K562 (cell line): ENCODE measurements around the gene PCDHGC4. TPM values are rescaled to one million over a fixed set of nuclear protein-coding genes. Genes with fewer than 3 reads are reported as not detected.

Source experiments
- ATAC-seq: fragments of 200-7000 bp; cut with Tn5 transposase; 3 replicates; pipeline ENCODE4 v1.9.1; 2020; ENCODE audit warnings: moderate library complexity
- BruUV-seq: library from RNA; stranded (reverse); fragments of 400-500 nt; replicated peaks from 2 replicates; lab custom pipeline; 2021; lab: Mats Ljungman, UMichigan
- CTCF ChIA-PET: fragments of 300-600 bp; formaldehyde crosslinking; extraction: SDS; loops from one replicate; lab custom pipeline; 2021; ENCODE audit warnings: low intra/inter-chr PET ratio; lab: Yijun Ruan, JAX
- POLR2A ChIA-PET: fragments of 300-600, 350-650 bp; sonication (Branson Sonifier 250); formaldehyde crosslinking; extraction: SDS; loops from one replicate; lab custom pipeline; 2021; ENCODE audit warnings: antibody characterized with exemption, inconsistent platforms; lab: Yijun Ruan, JAX
- DNase-seq, 4 experiments: peaks; one replicate each; pipeline versions ENCODE4 v3.0.0 to v3.0.0-alpha.2; 2011 to 2018; ENCODE audit warnings: low spot score in 3 of 4, mixed read lengths in 3 of 4; ENCODE audit errors: extremely low read depth in 1 of 4
- FAIRE-seq: peaks from 2 replicates; lab custom pipeline; 2011; peaks lifted over from hg19 to GRCh38; lab: Jason Lieb, UNC
- H2AFZ ChIP-seq: 2 replicates; pipeline ENCODE4 v1.6.0; 2011; ENCODE audit warnings: low read depth, low read length, control low read depth, inconsistent platforms
- H3K27ac ChIP-seq: fragments of 200-600 bp; 3 replicates; pipeline ENCODE4 v1.8.0; 2011; ENCODE audit warnings: low read depth, mild to moderate bottlenecking, control low read depth, inconsistent platforms, low read length, moderate library complexity, mixed read lengths; ENCODE audit errors: extremely low read depth
- H3K27me3 ChIP-seq, 2 experiments: fragments of 300-600 bp in 1 of 2; 2 replicates in 1 of 2; 3 replicates in 1 of 2; pipeline versions ENCODE4 v1.6.0 to v1.8.0; 2011; ENCODE audit warnings: inconsistent platforms in 2 of 2, low read length in 2 of 2, mild to moderate bottlenecking in 1 of 2, mixed read lengths in 1 of 2, moderate library complexity in 1 of 2; ENCODE audit not compliant: control insufficient read depth in 2 of 2, insufficient read depth in 2 of 2
- H3K36me3 ChIP-seq: fragments of 300-600 bp; 3 replicates; pipeline ENCODE4 v1.8.0; 2011; ENCODE audit warnings: mild to moderate bottlenecking, low read length, inconsistent platforms; ENCODE audit not compliant: control insufficient read depth, insufficient read depth
- H3K4me1 ChIP-seq, 2 experiments: fragments of 200-600 bp in 1 of 2; replicated peaks in 1 of 2; 2 replicates in 1 of 2; 3 replicates in 1 of 2; pipeline versions ENCODE4 v1.5.1 to v1.8.0; 2011; ENCODE audit warnings: inconsistent platforms in 2 of 2, low read length in 2 of 2, mild to moderate bottlenecking in 1 of 2, mixed read lengths in 1 of 2, moderate library complexity in 1 of 2; ENCODE audit not compliant: control insufficient read depth in 2 of 2, insufficient read depth in 2 of 2
- H3K4me2 ChIP-seq: 2 replicates; pipeline ENCODE4 v1.6.1; 2011; ENCODE audit warnings: low read length, control low read depth, inconsistent platforms, mixed read lengths; ENCODE audit not compliant: insufficient read depth
- H3K4me3 ChIP-seq: fragments of 200-600 bp; sonication (generic), shearing (Covaris generic); 2 replicates; pipeline ENCODE4 v1.5.1; 2016; ENCODE audit warnings: control low read depth, inconsistent platforms
- H3K79me2 ChIP-seq: fragments of 200-600 bp; 3 replicates; pipeline ENCODE4 v1.8.0; 2011; ENCODE audit warnings: low read length, inconsistent platforms; ENCODE audit not compliant: control insufficient read depth, insufficient read depth
- H3K9ac ChIP-seq, 2 experiments: 2 replicates each; pipeline versions ENCODE4 v1.6.0 to v1.6.1; 2011; ENCODE audit warnings: low read depth in 2 of 2, low read length in 2 of 2, control low read depth in 1 of 2, inconsistent platforms in 1 of 2, mild to moderate bottlenecking in 1 of 2, mixed read lengths in 1 of 2; ENCODE audit not compliant: insufficient read depth in 1 of 2
- H3K9me1 ChIP-seq: one replicate; pipeline ENCODE4 v1.6.0; 2011; ENCODE audit warnings: inconsistent platforms, mild to moderate bottlenecking, low read length, moderate library complexity; ENCODE audit not compliant: control insufficient read depth, insufficient read depth
- H3K9me3 ChIP-seq: replicated peaks from 2 replicates; pipeline ENCODE4 v1.5.1; 2011; ENCODE audit warnings: low read depth, low read length, inconsistent platforms; ENCODE audit not compliant: control insufficient read depth, insufficient read depth
- H4K20me1 ChIP-seq: replicated peaks from 2 replicates; pipeline ENCODE4 v1.6.1; 2011; ENCODE audit warnings: low read length, inconsistent platforms, mixed read lengths; ENCODE audit not compliant: control insufficient read depth, insufficient read depth
- HMG20A ChIP-seq: fragments of 450-650 bp; formaldehyde crosslinking; conservative IDR thresholded peaks from 2 replicates; pipeline ENCODE4 v1.4.0; 2020; ENCODE audit warnings: mild to moderate bottlenecking, mixed read lengths
- MBD2 ChIP-seq: sonication (generic); IDR thresholded peaks from 2 replicates; pipeline ENCODE4 v1.6.1; 2016; ENCODE audit warnings: low read depth, borderline replicate concordance
- MTA2 ChIP-seq: fragments of 450-650 bp; IDR thresholded peaks from 2 replicates; pipeline ENCODE4 v1.6.1; 2016; ENCODE audit warnings: low read depth
- NBN ChIP-seq: fragments of 450-650 bp; IDR thresholded peaks from 2 replicates; pipeline ENCODE4 v1.6.1; 2016; ENCODE audit warnings: low read depth, mild to moderate bottlenecking
- RBM34 ChIP-seq: fragments of 200-400 bp; formaldehyde crosslinking; IDR thresholded peaks from 2 replicates; pipeline ENCODE4 v1.6.1; 2018; ENCODE audit warnings: low read length, borderline replicate concordance; ENCODE audit not compliant: insufficient read depth
- RFX1 ChIP-seq: fragments of 450-650 bp; IDR thresholded peaks from 2 replicates; pipeline ENCODE4 v1.6.1; 2016; ENCODE audit warnings: mild to moderate bottlenecking, moderate library complexity
- SIRT6 ChIP-seq: IDR thresholded peaks from one replicate; pipeline ENCODE4 v1.6.1; 2012; ENCODE audit warnings: low read depth, mild to moderate bottlenecking, control low read depth, inconsistent platforms, low read length, moderate library complexity
- TBP ChIP-seq: optimal IDR thresholded peaks from 2 replicates; pipeline ENCODE3; 2011; ENCODE audit warnings: low read depth, low read length, improper control_type of control experiment
- ZNF217 ChIP-seq: sonication (generic); formaldehyde crosslinking; IDR thresholded peaks from 2 replicates; pipeline ENCODE4 v1.8.0; 2022; ENCODE audit warnings: mild to moderate bottlenecking, missing genetic modification reagents
- ZNF232 ChIP-seq: sonication (generic); formaldehyde crosslinking; IDR thresholded peaks from 2 replicates; pipeline ENCODE4 v1.8.0; 2022; ENCODE audit warnings: mild to moderate bottlenecking, missing genetic modification reagents
- WGBS: fragments of 100-300 bp; shearing (Covaris generic); methylation state at CpG from one replicate; pipeline ENCODE4 v1.1.6; 2016; ENCODE audit warnings: low coverage, mixed read lengths; ENCODE audit not compliant: insufficient coverage; ENCODE audit errors: missing lambda C conversion rate; 5-methylcytosine and 5-hydroxymethylcytosine counted together
- in situ Hi-C: fragments of 300-500 bp; cut with MboI; formaldehyde crosslinking; loops from 4 replicates; pipeline ENCODE4 v1.15.0; 2018; ENCODE audit warnings: inconsistent platforms, mixed read lengths
- intact Hi-C: fragments of 100-400 bp; cut with micrococcal nuclease; formaldehyde crosslinking; loops from 2 replicates; pipeline ENCODE4 v1.14.2; 2022
- polyA plus RNA-seq, 8 experiments: library from polyadenylated mRNA; depleted of rRNA in 4 of 8; stranded (reverse) in 5 of 8; unstranded in 3 of 8; fragments of >200 nt; fragmentation: Nextera tagmentation in 2 of 8; fragmentation: Illumina TruSeq in 1 of 8; extraction: Ambion mirVana in 2 of 8; extraction: Trizol in 1 of 8; gene quantifications; 2 replicates each; pipeline versions ENCODE4 v1.2.1 to v1.2.3, GENCODE V29; 2011 to 2014; ENCODE audit warnings: inconsistent platforms in 1 of 8, missing spikeins in 1 of 8
- total RNA-seq, 7 experiments: library from RNA; depleted of rRNA in 6 of 7; stranded (reverse); fragments of >200 nt in 6 of 7; fragmentation: Illumina TruSeq in 2 of 7; extraction: Trizol in 2 of 7; gene quantifications; 2 replicates each; pipeline versions ENCODE4 v1.2.1 to v1.2.3, GENCODE V29; 2011 to 2021; ENCODE audit warnings: low replicate concordance in 1 of 7

PCDHGC4 gene
- total and polyA plus RNA-seq, 9 of the 15 experiments (the other 6 are each of a cell fraction or from before 2014, with no cell fraction given) = 0.05 TPM; not detected in 8

- ATAC-seq (no peak), DNase-seq (no peak)
- TF ChIP-seq ZNF217 = no peak
- no peak for TF ChIP-seq SIRT6
- no peak for TF ChIP-seq MBD2
- no peak for TF ChIP-seq NBN
- no peak for TF ChIP-seq RBM34
- no peak for TF ChIP-seq RFX1
- TF ChIP-seq TBP = no peak
- TF ChIP-seq HMG20A (CRISPR knock-in tag) = no peak
- no peak for TF ChIP-seq MTA2
- no peak for TF ChIP-seq ZNF232
- TF ChIP-seq, all 486 proteins: peak for 0
- no peak overlapping the region for H3K27ac ChIP-seq
- CTCF ChIA-PET = no interaction called here
- H3K36me3 ChIP-seq = no peaks in the 10 kb centered on the region
- no TSS peak for BruUV-seq
- POLR2A ChIA-PET = interaction anchor here (0.6 to 1.6 kb wide), 3 partner anchors 60 to 112 kb away, joined by 3 to 4 read pairs (median 3); partner anchors contain the start of gene PCDHGB3
- peaks cover 0 to 6% of the 10 kb centered on the region in 2 experiments; a peak in 1 of 5 replicates for H3K4me1 ChIP-seq
- H2AFZ ChIP-seq = no peak overlapping the region
- H3K9me3 ChIP-seq = no peaks in the 10 kb centered on the region
- H3K4me3 ChIP-seq = no peak overlapping the region
- peaks cover 0 to 16% of the 10 kb centered on the region in 2 experiments; a peak in 2 of 5 replicates for H3K27me3 ChIP-seq
- no peaks in the 10 kb centered on the region for H3K79me2 ChIP-seq
- no peak overlapping the region for H3K9ac ChIP-seq
- H4K20me1 ChIP-seq = no peaks in the 10 kb centered on the region
- no peak for FAIRE-seq
- intact Hi-C loops (no loop called here), in situ Hi-C loops (no loop called here)
- H3K4me2 ChIP-seq = no peak overlapping the region
- no peaks in the 10 kb centered on the region for H3K9me1 ChIP-seq
- WGBS = 0% methylated on average over 10 of the region's 10 CpGs
Measured at GRCh38 chr5:141439411-141440141, 45.3 kb upstream of the PCDHGC4 start.
